Measurements from ENCODE around the gene KATNIP.
"Not testable (repeated sequence)": the region's sequence is repeated elsewhere in the genome, so short reads cannot be mapped to it uniquely, and the experiment has no call there.

The KATNIP gene

GRCh38 chr16:27531826-27532800, 17.8 kb upstream of the KATNIP start:
- no peak for DNase-seq (ENCODE audit: low read depth, low spot score)
- H3K4me3 ChIP-seq (ENCODE audit: low read length), result no peak overlapping the region

GRCh38 chr16:27534256-27534655, 15.7 kb upstream of the KATNIP start:
- no peak overlapping the region for H3K4me3 ChIP-seq (ENCODE audit: low read length)
- no peak for DNase-seq (ENCODE audit: low read depth, low spot score)

GRCh38 chr16:27538528-27538927, 11.4 kb upstream of the KATNIP start:
- no peak for DNase-seq (ENCODE audit: low read depth, low spot score)
- H3K4me3 ChIP-seq (ENCODE audit: low read length), result no peak overlapping the region

GRCh38 chr16:27539120-27539519, 10.8 kb upstream of the KATNIP start:
- DNase-seq (ENCODE audit: low read depth, low spot score), result no peak
- no peak overlapping the region for H3K4me3 ChIP-seq (ENCODE audit: low read length)

- H3K4me3 ChIP-seq (ENCODE audit: low read length), result no peak overlapping the region
- no peak for DNase-seq (ENCODE audit: low read depth, low spot score)
These were observed 10.3 kb upstream of the KATNIP start for GRCh38 chr16:27539636-27540035.

GRCh38 chr16:27543801-27544200, 6.1 kb upstream of the KATNIP start:
- no peak for DNase-seq (ENCODE audit: low read depth, low spot score)
- H3K4me3 ChIP-seq (ENCODE audit: low read length), result no peak overlapping the region

GRCh38 chr16:27544671-27545070, 5.3 kb upstream of the KATNIP start:
- no peak for DNase-seq (ENCODE audit: low read depth, low spot score)
- no peak overlapping the region for H3K4me3 ChIP-seq (ENCODE audit: low read length)

- no peak overlapping the region for H3K4me3 ChIP-seq (ENCODE audit: low read length)
- DNase-seq (ENCODE audit: low read depth, low spot score), result no peak
These were observed 2.8 kb upstream of the KATNIP start for GRCh38 chr16:27547134-27547533.

- no peak overlapping the region for H3K4me3 ChIP-seq (ENCODE audit: low read length)
- no peak for DNase-seq (ENCODE audit: low read depth, low spot score)
These were observed 2.1 kb upstream of the KATNIP start for GRCh38 chr16:27547851-27548250.

GRCh38 chr16:27549464-27549745, 539 bp upstream of the KATNIP start:
- no peak for DNase-seq (ENCODE audit: low read depth, low spot score)
- H3K4me3 ChIP-seq (ENCODE audit: low read length), result peak overlapping the region; percentile 100

GRCh38 chr16:27550582-27550920, 607 bp downstream of the KATNIP start:
- no peak for DNase-seq (ENCODE audit: low read depth, low spot score)
- peak overlapping the region; percentile 100 for H3K4me3 ChIP-seq (ENCODE audit: low read length)

- H3K4me3 ChIP-seq (ENCODE audit: low read length), result peak overlapping the region; percentile 100
These were observed 1.1 kb downstream of the KATNIP start for GRCh38 chr16:27551036-27551435.

GRCh38 chr16:27556471-27556870, 6.5 kb downstream of the KATNIP start:
- no peak for DNase-seq (ENCODE audit: low read depth, low spot score)
- H3K4me3 ChIP-seq (ENCODE audit: low read length), result no peak overlapping the region

More at GRCh38 chr16:27551036-27551435, 1.1 kb downstream of the KATNIP start:
- DNase-seq (ENCODE audit: low read depth, low spot score), result no peak

- H3K4me3 ChIP-seq (ENCODE audit: low read length), result no peak overlapping the region
- no peak for DNase-seq (ENCODE audit: low read depth, low spot score)
These were observed 8.5 kb downstream of the KATNIP start for GRCh38 chr16:27558434-27558833.

GRCh38 chr16:27558932-27559331, 9.0 kb downstream of the KATNIP start:
- no peak for DNase-seq (ENCODE audit: low read depth, low spot score)
- no peak overlapping the region for H3K4me3 ChIP-seq (ENCODE audit: low read length)

- no peak overlapping the region for H3K4me3 ChIP-seq (ENCODE audit: low read length)
These were observed 11.3 kb downstream of the KATNIP start for GRCh38 chr16:27561216-27561615.

GRCh38 chr16:27564224-27564623, 14.3 kb downstream of the KATNIP start:
- no peak overlapping the region for H3K4me3 ChIP-seq (ENCODE audit: low read length)
- DNase-seq (ENCODE audit: low read depth, low spot score), result no peak

More at GRCh38 chr16:27561216-27561615, 11.3 kb downstream of the KATNIP start:
- no peak for DNase-seq (ENCODE audit: low read depth, low spot score)

- DNase-seq (ENCODE audit: low read depth, low spot score), result no peak
- no peak overlapping the region for H3K4me3 ChIP-seq (ENCODE audit: low read length)
These were observed 16.5 kb downstream of the KATNIP start for GRCh38 chr16:27566417-27566816.

- no peak for DNase-seq (ENCODE audit: low read depth, low spot score)
These were observed 18.1 kb downstream of the KATNIP start for GRCh38 chr16:27568077-27568476.

GRCh38 chr16:27570986-27571385, 21.0 kb downstream of the KATNIP start:
- not testable (repeated sequence) for DNase-seq (ENCODE audit: low read depth, low spot score); H3K4me3 ChIP-seq (ENCODE audit: low read length)

More at GRCh38 chr16:27568077-27568476, 18.1 kb downstream of the KATNIP start:
- no peak overlapping the region for H3K4me3 ChIP-seq (ENCODE audit: low read length)
